ENCODE data around the gene GNAI2. TPM values are rescaled to one million over a fixed set of nuclear protein-coding genes. Genes with fewer than 3 reads are reported as not detected.

GNAI2 gene
- total RNA-seq, 6 experiments from 2014 or later: 532 to 617 (median 582) TPM

- Mint-ChIP-seq H3K4me3 (peak overlapping the region; percentile 12; the same call in 1 of the 2 replicates), H3K27me3 (ENCODE audit: insufficient read depth) (peaks cover 12% of the 10 kb centered on the region), H3K9me3 (no peaks in the 10 kb centered on the region), H3K27ac (peak overlapping the region; percentile 90), H3K36me3 (ENCODE audit: low read depth) (no peaks in the 10 kb centered on the region), H3K4me1 (ENCODE audit: low read depth) (peaks cover 52% of the 10 kb centered on the region)
- DNase-seq: no peak
- TF ChIP-seq, protein P1, sequence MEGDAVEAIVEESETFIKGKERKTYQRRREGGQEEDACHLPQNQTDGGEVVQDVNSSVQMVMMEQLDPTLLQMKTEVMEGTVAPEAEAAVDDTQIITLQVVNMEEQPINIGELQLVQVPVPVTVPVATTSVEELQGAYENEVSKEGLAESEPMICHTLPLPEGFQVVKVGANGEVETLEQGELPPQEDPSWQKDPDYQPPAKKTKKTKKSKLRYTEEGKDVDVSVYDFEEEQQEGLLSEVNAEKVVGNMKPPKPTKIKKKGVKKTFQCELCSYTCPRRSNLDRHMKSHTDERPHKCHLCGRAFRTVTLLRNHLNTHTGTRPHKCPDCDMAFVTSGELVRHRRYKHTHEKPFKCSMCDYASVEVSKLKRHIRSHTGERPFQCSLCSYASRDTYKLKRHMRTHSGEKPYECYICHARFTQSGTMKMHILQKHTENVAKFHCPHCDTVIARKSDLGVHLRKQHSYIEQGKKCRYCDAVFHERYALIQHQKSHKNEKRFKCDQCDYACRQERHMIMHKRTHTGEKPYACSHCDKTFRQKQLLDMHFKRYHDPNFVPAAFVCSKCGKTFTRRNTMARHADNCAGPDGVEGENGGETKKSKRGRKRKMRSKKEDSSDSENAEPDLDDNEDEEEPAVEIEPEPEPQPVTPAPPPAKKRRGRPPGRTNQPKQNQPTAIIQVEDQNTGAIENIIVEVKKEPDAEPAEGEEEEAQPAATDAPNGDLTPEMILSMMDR (IDR thresholded peaks at IDR 0.05): no peak
Measured at GRCh38 chr3:50263478-50264382, 27.7 kb downstream of the GNAI2 start.

GRCh38 chr3:50264383-50264963 is 28.5 kb downstream of the GNAI2 start:
- peaks cover 12% of the 10 kb centered on the region for H3K27me3 Mint-ChIP-seq (ENCODE audit: insufficient read depth)
- H3K9me3 Mint-ChIP-seq: no peaks in the 10 kb centered on the region
- H3K36me3 Mint-ChIP-seq (ENCODE audit: low read depth): no peaks in the 10 kb centered on the region
- H3K27ac Mint-ChIP-seq: peak overlapping the region; percentile 90
- peak; percentile 82 for DNase-seq
- TF ChIP-seq, protein P1 (IDR thresholded peaks at IDR 0.05): peak; percentile 20
- H3K4me1 Mint-ChIP-seq (ENCODE audit: low read depth): peaks cover 58% of the 10 kb centered on the region
- peak overlapping the region; percentile 12; the same call in 1 of the 2 replicates for H3K4me3 Mint-ChIP-seq

- peak; percentile 15 for DNase-seq
- no peaks in the 10 kb centered on the region for H3K9me3 Mint-ChIP-seq
- peaks cover 60% of the 10 kb centered on the region for H3K4me1 Mint-ChIP-seq (ENCODE audit: low read depth)
- peak overlapping the region; percentile 90 for H3K27ac Mint-ChIP-seq
- H3K27me3 Mint-ChIP-seq (ENCODE audit: insufficient read depth): peaks cover 12% of the 10 kb centered on the region
- H3K4me3 Mint-ChIP-seq: peak overlapping the region; percentile 42; the same call in 1 of the 2 replicates
- TF ChIP-seq, protein P1 (IDR thresholded peaks at IDR 0.05): no peak
- H3K36me3 Mint-ChIP-seq (ENCODE audit: low read depth): no peaks in the 10 kb centered on the region
Measured at GRCh38 chr3:50264964-50265485, 29.0 kb downstream of the GNAI2 start.

- TF ChIP-seq, protein P1 (IDR thresholded peaks at IDR 0.05): no peak
- Mint-ChIP-seq H3K36me3 (ENCODE audit: low read depth) (no peaks in the 10 kb centered on the region), H3K4me3 (peak overlapping the region; percentile 25; the same call in 1 of the 2 replicates), H3K4me1 (ENCODE audit: low read depth) (peaks cover 65% of the 10 kb centered on the region), H3K27ac (peak overlapping the region; percentile 80), H3K27me3 (ENCODE audit: insufficient read depth) (peaks cover 12% of the 10 kb centered on the region), H3K9me3 (no peaks in the 10 kb centered on the region)
- DNase-seq: no peak
Measured at GRCh38 chr3:50265571-50265970, 29.6 kb downstream of the GNAI2 start.

GRCh38 chr3:50266017-50266416 is 30.0 kb downstream of the GNAI2 start:
- Mint-ChIP-seq H3K36me3 (ENCODE audit: low read depth) (no peaks in the 10 kb centered on the region), H3K9me3 (no peaks in the 10 kb centered on the region), H3K4me3 (peak overlapping the region; percentile 25; the same call in 1 of the 2 replicates), H3K27me3 (ENCODE audit: insufficient read depth) (peaks cover 12% of the 10 kb centered on the region), H3K4me1 (ENCODE audit: low read depth) (peaks cover 70% of the 10 kb centered on the region), H3K27ac (peak overlapping the region; percentile 80)
- TF ChIP-seq, protein P1 (IDR thresholded peaks at IDR 0.05): no peak
- no peak for DNase-seq
